ENCODE measurements around the gene HAPLN3. TPM values are rescaled to one million over a fixed set of nuclear protein-coding genes. Genes with fewer than 3 reads are reported as not detected.
A peak's percentile ranks its signal among the peaks of the same experiment; 100 is the strongest.

Gene HAPLN3
- total and polyA plus RNA-seq, 4 donors = 3.9 to 15.5 (median 10.5) TPM

DNA sequence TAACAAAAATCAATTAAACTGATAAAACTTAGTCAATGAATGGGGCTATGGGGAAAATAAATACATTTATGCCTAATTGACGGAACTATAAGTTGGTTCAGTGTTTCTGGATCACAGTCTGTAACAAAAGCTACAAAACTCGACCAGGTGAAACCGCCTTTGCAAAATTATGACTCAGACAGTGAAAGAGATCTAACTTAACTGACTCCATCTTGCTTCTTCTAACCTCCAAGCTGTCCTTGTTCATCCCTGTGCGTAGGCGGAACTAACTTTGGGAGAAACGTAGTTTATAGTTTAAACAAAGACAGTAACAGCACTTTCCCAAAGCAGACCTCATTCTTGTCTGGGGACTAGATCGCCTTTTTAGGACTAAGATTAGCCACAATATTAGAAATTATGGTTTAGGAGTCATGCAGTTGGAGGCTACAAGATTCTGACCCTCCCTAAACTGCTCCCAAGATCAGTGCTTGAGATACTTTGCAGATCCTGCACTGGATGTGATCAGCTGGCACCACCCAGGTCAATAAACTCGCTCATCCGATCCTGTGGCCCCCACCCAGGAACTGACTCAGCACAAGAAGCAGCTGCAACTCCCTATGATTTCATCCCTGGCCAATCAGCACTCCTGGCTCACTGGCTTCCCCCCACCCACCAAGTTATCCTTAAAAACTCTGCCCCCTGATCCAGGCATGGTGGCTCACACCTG, 25.0 kb upstream of the HAPLN3 start:
- no peaks in the 10 kb centered on the region for H3K9me3 ChIP-seq (ENCODE audit: control insufficient read depth in 4 of 4, insufficient read depth in 3 of 4, low read length in 3 of 4)
- no peaks in the 10 kb centered on the region for H3K27me3 ChIP-seq (ENCODE audit: control insufficient read depth in 3 of 3, insufficient read depth in 3 of 3, low read length in 2 of 3)
- peaks cover 0 to 3% (median 0%) of the 10 kb centered on the region in 5 donors for H3K4me1 ChIP-seq (ENCODE audit: control insufficient read depth in 5 of 5, insufficient read depth in 5 of 5, low read length in 5 of 5)
- no peak overlapping the region for H3K4me3 ChIP-seq
- DNase-seq (no peak), ATAC-seq (ENCODE audit: insufficient read depth, low FRiP score) (no peak)
- H3K9ac ChIP-seq (ENCODE audit: insufficient read depth in 1 of 2, low read length in 2 of 2) = no peak overlapping the region
- H3K27ac ChIP-seq (ENCODE audit: low read depth in 1 of 2, low read length in 1 of 2) = no peak overlapping the region
- WGBS, 2 donors = 78 to 81% methylated on average over 9 of the region's 9 CpGs
- TF ChIP-seq, protein P1, sequence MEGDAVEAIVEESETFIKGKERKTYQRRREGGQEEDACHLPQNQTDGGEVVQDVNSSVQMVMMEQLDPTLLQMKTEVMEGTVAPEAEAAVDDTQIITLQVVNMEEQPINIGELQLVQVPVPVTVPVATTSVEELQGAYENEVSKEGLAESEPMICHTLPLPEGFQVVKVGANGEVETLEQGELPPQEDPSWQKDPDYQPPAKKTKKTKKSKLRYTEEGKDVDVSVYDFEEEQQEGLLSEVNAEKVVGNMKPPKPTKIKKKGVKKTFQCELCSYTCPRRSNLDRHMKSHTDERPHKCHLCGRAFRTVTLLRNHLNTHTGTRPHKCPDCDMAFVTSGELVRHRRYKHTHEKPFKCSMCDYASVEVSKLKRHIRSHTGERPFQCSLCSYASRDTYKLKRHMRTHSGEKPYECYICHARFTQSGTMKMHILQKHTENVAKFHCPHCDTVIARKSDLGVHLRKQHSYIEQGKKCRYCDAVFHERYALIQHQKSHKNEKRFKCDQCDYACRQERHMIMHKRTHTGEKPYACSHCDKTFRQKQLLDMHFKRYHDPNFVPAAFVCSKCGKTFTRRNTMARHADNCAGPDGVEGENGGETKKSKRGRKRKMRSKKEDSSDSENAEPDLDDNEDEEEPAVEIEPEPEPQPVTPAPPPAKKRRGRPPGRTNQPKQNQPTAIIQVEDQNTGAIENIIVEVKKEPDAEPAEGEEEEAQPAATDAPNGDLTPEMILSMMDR (IDR thresholded peaks at IDR 0.05; ENCODE audit: control extremely low read depth, extremely low read depth) = no peak
- H3K36me3 ChIP-seq (ENCODE audit: control insufficient read depth in 4 of 4, insufficient read depth in 4 of 4, low read length in 4 of 4) = no peaks in the 10 kb centered on the region

DNA sequence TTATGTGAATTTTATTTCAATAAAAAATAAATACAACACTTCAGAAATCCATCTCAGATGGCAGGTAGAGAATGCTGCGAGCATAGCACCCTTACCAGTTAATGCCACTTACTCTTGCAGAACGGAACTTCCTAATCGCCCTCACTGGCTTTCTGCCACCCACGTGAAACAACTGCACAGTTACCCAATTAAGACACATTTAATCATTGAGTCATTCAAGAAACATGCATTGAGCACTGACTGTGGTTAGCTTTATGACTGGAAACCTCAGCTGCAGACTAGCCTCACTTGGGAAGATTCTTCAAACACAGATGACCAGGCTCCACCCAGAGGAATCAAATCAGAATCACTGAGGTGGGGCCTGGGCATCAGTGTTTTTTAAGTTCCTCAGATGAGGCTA, 23.4 kb upstream of the HAPLN3 start:
- Histone ChIP-seq H3K9ac (ENCODE audit: insufficient read depth in 1 of 2, low read length in 2 of 2) (no peak overlapping the region), H3K9me3 (ENCODE audit: control insufficient read depth in 4 of 4, insufficient read depth in 3 of 4, low read length in 3 of 4) (no peaks in the 10 kb centered on the region), H3K4me1 (ENCODE audit: control insufficient read depth in 5 of 5, insufficient read depth in 5 of 5, low read length in 5 of 5) (peaks cover 0 to 3% (median 0%) of the 10 kb centered on the region in 5 donors), H3K4me3 (no peak overlapping the region), H3K27me3 (ENCODE audit: control insufficient read depth in 3 of 3, insufficient read depth in 3 of 3, low read length in 2 of 3) (no peaks in the 10 kb centered on the region), H3K27ac (ENCODE audit: low read depth in 1 of 2, low read length in 1 of 2) (peak overlapping the region in 1 of 2 donors; percentile 51), H3K36me3 (ENCODE audit: control insufficient read depth in 4 of 4, insufficient read depth in 4 of 4, low read length in 4 of 4) (no peaks in the 10 kb centered on the region)
- TF ChIP-seq, protein P1 (IDR thresholded peaks at IDR 0.05; ENCODE audit: control extremely low read depth, extremely low read depth) = no peak
- ATAC-seq (ENCODE audit: insufficient read depth, low FRiP score) (peak; percentile 87), DNase-seq (no peak)
- 24 to 26% methylated on average over 4 of the region's 4 CpGs for WGBS, 2 donors

DNA sequence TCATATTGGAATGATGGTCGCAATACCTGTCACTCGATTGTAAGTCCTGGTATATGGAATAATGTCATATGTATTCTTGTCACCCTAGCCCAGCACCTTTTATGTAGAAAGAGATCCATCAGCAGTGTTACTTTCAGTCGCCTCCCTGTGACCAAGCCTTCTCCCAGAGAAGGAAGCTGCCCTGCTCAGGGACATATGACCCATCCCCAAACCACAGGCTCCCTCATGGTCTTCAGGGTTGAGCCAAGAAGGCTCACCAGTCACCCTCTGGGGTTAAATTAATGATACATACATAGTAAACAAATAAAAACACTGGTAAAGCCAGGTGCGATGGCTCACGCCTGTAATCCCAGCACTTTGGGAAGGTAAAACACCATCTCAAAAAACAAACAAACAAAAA, 22.4 kb upstream of the HAPLN3 start:
- H3K36me3 ChIP-seq (ENCODE audit: control insufficient read depth in 4 of 4, insufficient read depth in 4 of 4, low read length in 4 of 4) = no peaks in the 10 kb centered on the region
- ATAC-seq (ENCODE audit: insufficient read depth, low FRiP score) (no peak), DNase-seq (no peak)
- peaks cover 0 to 3% (median 0%) of the 10 kb centered on the region in 5 donors for H3K4me1 ChIP-seq (ENCODE audit: control insufficient read depth in 5 of 5, insufficient read depth in 5 of 5, low read length in 5 of 5)
- TF ChIP-seq, protein P1 (IDR thresholded peaks at IDR 0.05; ENCODE audit: control extremely low read depth, extremely low read depth) = no peak
- H3K9me3 ChIP-seq (ENCODE audit: control insufficient read depth in 4 of 4, insufficient read depth in 3 of 4, low read length in 3 of 4) = no peaks in the 10 kb centered on the region
- H3K9ac ChIP-seq (ENCODE audit: insufficient read depth in 1 of 2, low read length in 2 of 2) = no peak overlapping the region
- H3K4me3 ChIP-seq = no peak overlapping the region
- WGBS, 2 donors = 88 to 90% methylated on average over 5 of the region's 5 CpGs
- no peaks in the 10 kb centered on the region for H3K27me3 ChIP-seq (ENCODE audit: control insufficient read depth in 3 of 3, insufficient read depth in 3 of 3, low read length in 2 of 3)
- H3K27ac ChIP-seq (ENCODE audit: low read depth in 1 of 2, low read length in 1 of 2) = no peak overlapping the region
